NT2/D1 (cell line): Measurements from ENCODE around the gene OR52A5.

Experiments used
- SUZ12 ChIP-seq: IDR thresholded peaks from 2 replicates; pipeline ENCODE4 v1.6.1; 2011; ENCODE audit not compliant: insufficient read length, insufficient read depth; ENCODE audit errors: extremely low read depth
- YY1 ChIP-seq: IDR thresholded peaks from 2 replicates; pipeline ENCODE4 v1.6.1; 2011; ENCODE audit not compliant: insufficient read length, insufficient read depth

GRCh38 chr11:5118893-5119292, 19.3 kb downstream of the OR52A5 start:
- TF ChIP-seq YY1 (no peak), SUZ12 (no peak)
